PFSK-1 (cell line): ENCODE data around the gene MEGF6.

Experiments used
- FOXP2 ChIP-seq: optimal IDR thresholded peaks from 2 replicates; pipeline ENCODE3; 2011; ENCODE audit warnings: borderline replicate concordance, control low read depth, inconsistent platforms; ENCODE audit not compliant: insufficient read depth; ENCODE audit errors: extremely low read length, extremely low read depth
- POLR2AphosphoS5 ChIP-seq: IDR thresholded peaks from 2 replicates; pipeline ENCODE4 v1.6.1; 2012; ENCODE audit warnings: low read depth, mild to moderate bottlenecking, control low read depth, low read length, moderate library complexity
- REST ChIP-seq, 2 experiments: IDR thresholded peaks; 2 replicates each; pipeline versions ENCODE4 v1.6.1 to v1.8.0; 2011 to 2012; ENCODE audit warnings: low read depth in 2 of 2, low read length in 2 of 2, control low read depth in 1 of 2, inconsistent platforms in 1 of 2, mild to moderate bottlenecking in 1 of 2, moderate library complexity in 1 of 2; ENCODE audit not compliant: insufficient read depth in 1 of 2
- SIN3A ChIP-seq: IDR thresholded peaks from 2 replicates; pipeline ENCODE4 v1.6.1; 2012; ENCODE audit warnings: mild to moderate bottlenecking, low read length, moderate library complexity, borderline replicate concordance; ENCODE audit not compliant: insufficient read depth
- TAF1 ChIP-seq: IDR thresholded peaks from 2 replicates; pipeline ENCODE4 v1.6.1; 2012; ENCODE audit warnings: low read length, control low read depth, borderline replicate concordance; ENCODE audit not compliant: insufficient read depth

- no peak for TF ChIP-seq POLR2AphosphoS5
- no peak for TF ChIP-seq REST (IDR thresholded peaks at IDR 0.05; ENCODE audit: insufficient read depth in 1 of 2, low read depth in 2 of 2, low read length in 2 of 2)
- no peak for TF ChIP-seq TAF1
- TF ChIP-seq SIN3A = no peak
- no peak for TF ChIP-seq FOXP2
Measured at GRCh38 chr1:3515774-3516480, 95.4 kb downstream of the MEGF6 start.
